A549 (cell line): ENCODE data around the gene PAFAH2. TPM values are rescaled to one million over a fixed set of nuclear protein-coding genes. Genes with fewer than 3 reads are reported as not detected.
A peak's percentile ranks its signal among the peaks of the same experiment; 100 is the strongest.

ENCODE experiments used
- ATAC-seq, 2 experiments: fragments of 200-7000 bp in 1 of 2; fragments of >200 bp in 1 of 2; cut with Nextera tagmentation in 1 of 2; cut with Tn5 transposase in 1 of 2; 3 replicates each; pipeline versions ENCODE4 v1.8.0 to v1.9.1; 2018 to 2020; ENCODE audit warnings: mild to moderate bottlenecking in 1 of 2, moderate library complexity in 1 of 2
- CTCF ChIA-PET: fragments of 300-600 bp; sonication (Branson Sonifier 250); formaldehyde crosslinking; extraction: SDS; loops from one replicate; lab custom pipeline; 2021; ENCODE audit warnings: antibody characterized with exemption, inconsistent platforms; lab: Yijun Ruan, JAX
- POLR2A ChIA-PET: fragments of 350-600 bp; formaldehyde crosslinking; extraction: SDS; loops from one replicate; lab custom pipeline; 2021; ENCODE audit warnings: antibody characterized with exemption, inconsistent platforms; lab: Yijun Ruan, JAX
- DNase-seq, 2 experiments: peaks; one replicate each; pipeline versions ENCODE4 v3.0.0 to v3.0.0-alpha.2; 2011 to 2016; ENCODE audit warnings: low read depth in 1 of 2, low spot score in 1 of 2
- FAIRE-seq: peaks from 2 replicates; lab custom pipeline; 2011; peaks lifted over from hg19 to GRCh38; lab: Jason Lieb, UNC
- H3K27ac ChIP-seq, 2 experiments: fragments of >200 bp; sonication (Bioruptor Twin); formaldehyde crosslinking; 3 replicates each; pipeline ENCODE4 v1.5.1; 2016 to 2017
- H3K4me1 ChIP-seq: fragments of >200 bp; sonication (Bioruptor Twin); formaldehyde crosslinking; 3 replicates; pipeline ENCODE4 v1.6.1; 2016
- H3K4me2 ChIP-seq: fragments of >200 bp; sonication (Bioruptor Twin); formaldehyde crosslinking; 3 replicates; pipeline ENCODE4 v1.6.1; 2016
- H3K4me3 ChIP-seq: fragments of >200 bp; sonication (Bioruptor Twin); formaldehyde crosslinking; 3 replicates; pipeline ENCODE4 v1.5.1; 2016
- H3K9me3 ChIP-seq: fragments of >200 bp; sonication (Bioruptor Twin); formaldehyde crosslinking; 3 replicates; pipeline ENCODE4 v1.6.1; 2016
- CEBPB ChIP-seq, 2 experiments: fragments of >200 bp in 1 of 2; sonication (Bioruptor Twin) in 1 of 2; formaldehyde crosslinking in 1 of 2; IDR thresholded peaks; 2 replicates each; pipeline ENCODE4 v1.6.1; 2012 to 2016
- CHD4 ChIP-seq: fragments of 200-600 bp; sonication (generic); IDR thresholded peaks from 2 replicates; pipeline ENCODE4 v1.6.1; 2016; ENCODE audit warnings: antibody characterized with exemption, mild to moderate bottlenecking, borderline replicate concordance
- EP300 ChIP-seq, 2 experiments: fragments of >200 bp; sonication (Bioruptor Twin); formaldehyde crosslinking; IDR thresholded peaks; 2 replicates in 1 of 2; 3 replicates in 1 of 2; pipeline ENCODE4 v1.6.1; 2016 to 2017
- FOSB ChIP-seq: fragments of 250-450 bp; sonication (Bioruptor Pico); IDR thresholded peaks from 2 replicates; pipeline ENCODE4 v1.5.0; 2020; ENCODE audit warnings: mild to moderate bottlenecking, moderate library complexity
- FOXS1 ChIP-seq: fragments of 250-450 bp; sonication (Bioruptor Pico); IDR thresholded peaks from 2 replicates; pipeline ENCODE4 v1.5.0; 2020; ENCODE audit warnings: mild to moderate bottlenecking, moderate library complexity
- GATA3 ChIP-seq: IDR thresholded peaks from 2 replicates; pipeline ENCODE4 v1.6.1; 2012; ENCODE audit warnings: borderline replicate concordance
- HEYL ChIP-seq: fragments of 250-450 bp; sonication (Bioruptor Pico); IDR thresholded peaks from 2 replicates; pipeline ENCODE4 v1.8.0; 2021; ENCODE audit warnings: mild to moderate bottlenecking, moderate library complexity
- HOXB5 ChIP-seq: fragments of 250-450 bp; sonication (Bioruptor Pico); IDR thresholded peaks from 2 replicates; pipeline ENCODE4 v1.5.0; 2020; ENCODE audit warnings: mild to moderate bottlenecking, moderate library complexity
- KDM1A ChIP-seq: fragments of 200-600 bp; sonication (generic); IDR thresholded peaks from 2 replicates; pipeline ENCODE4 v1.6.1; 2016; ENCODE audit warnings: low read depth, mild to moderate bottlenecking
- KDM5A ChIP-seq: fragments of 200-600 bp; sonication (generic); IDR thresholded peaks from 2 replicates; pipeline ENCODE4 v1.6.1; 2016; ENCODE audit warnings: antibody characterized with exemption, mild to moderate bottlenecking
- MAFK ChIP-seq: fragments of 450-650 bp; IDR thresholded peaks from 2 replicates; pipeline ENCODE4 v1.6.1; 2014; ENCODE audit not compliant: partially characterized antibody
- NR3C1 ChIP-seq: fragments of >200 bp; sonication (Bioruptor Twin); formaldehyde crosslinking; IDR thresholded peaks from 3 replicates; pipeline ENCODE4 v1.6.1; 2017
- POLR2A ChIP-seq: IDR thresholded peaks from 2 replicates; pipeline ENCODE4 v1.6.1; 2012; ENCODE audit warnings: mild to moderate bottlenecking, low read length
- RAD21 ChIP-seq, 2 experiments: fragments of >200 bp in 1 of 2; sonication (Bioruptor Twin) in 1 of 2; formaldehyde crosslinking in 1 of 2; IDR thresholded peaks in 1 of 2; conservative IDR thresholded peaks in 1 of 2; 2 replicates in 1 of 2; 3 replicates in 1 of 2; pipeline ENCODE4 v1.6.1; 2012 to 2018; ENCODE audit warnings: inconsistent platforms in 1 of 2
- RCOR1 ChIP-seq: fragments of 150-350 bp; IDR thresholded peaks from 2 replicates; pipeline ENCODE4 v1.6.1; 2014; ENCODE audit warnings: antibody characterized with exemption, low read length, low read depth
- SMC3 ChIP-seq: fragments of >200 bp; sonication (Bioruptor Twin); formaldehyde crosslinking; IDR thresholded peaks from 3 replicates; pipeline ENCODE4 v1.6.1; 2018; ENCODE audit warnings: inconsistent platforms
- TFCP2L1 ChIP-seq: fragments of 250-450 bp; sonication (Bioruptor Pico); IDR thresholded peaks from 2 replicates; pipeline ENCODE4 v1.5.0; 2021; ENCODE audit warnings: mild to moderate bottlenecking
- ZC3H11A ChIP-seq: fragments of 450-650 bp; IDR thresholded peaks from 2 replicates; pipeline ENCODE4 v1.6.1; 2014; ENCODE audit warnings: antibody characterized with exemption, mild to moderate bottlenecking
- ZSCAN20 ChIP-seq: fragments of 250-450 bp; sonication (Bioruptor Pico); IDR thresholded peaks from 2 replicates; pipeline ENCODE4 v1.8.0; 2022; ENCODE audit warnings: mild to moderate bottlenecking, moderate library complexity
- WGBS: methylation state at CpG from one replicate; pipeline ENCODE4 v1.1.6; 2017; ENCODE audit errors: missing lambda C conversion rate; 5-methylcytosine and 5-hydroxymethylcytosine counted together
- polyA plus RNA-seq, 4 experiments: library from polyadenylated mRNA; depleted of rRNA in 3 of 4; stranded (reverse); fragments of >200 nt; fragmentation: RNase III in 1 of 4; extraction: RNeasy Plus Mini Kit Qiagen cat#74134 plus additional on column Dnase treatment in 1 of 4; gene quantifications; 2 replicates in 3 of 4; 3 replicates in 1 of 4; pipeline ENCODE4 v1.2.3, GENCODE V29; 2011 to 2017
- TF ChIP-seq, protein P1 (sequence below): IDR thresholded peaks from 2 replicates; pipeline ENCODE4 v1.6.1; 2012
- TF ChIP-seq, protein P2 (sequence below): IDR thresholded peaks from 2 replicates; pipeline ENCODE4 v1.6.1; 2012; ENCODE audit warnings: low read depth, borderline replicate concordance
- TF ChIP-seq, protein P3 (sequence below): fragments of >200 bp; sonication (Bioruptor Twin); formaldehyde crosslinking; IDR thresholded peaks from 3 replicates; pipeline ENCODE4 v1.5.1; 2016
- TF ChIP-seq, protein P4 (sequence below): fragments of 250-450 bp; sonication (Bioruptor Pico); IDR thresholded peaks from 2 replicates; pipeline ENCODE4 v1.5.0; 2020; ENCODE audit warnings: low read depth, mild to moderate bottlenecking, moderate library complexity
- TF ChIP-seq, protein P5 (sequence below): fragments of >200 bp; sonication (Bioruptor Twin); formaldehyde crosslinking; IDR thresholded peaks from 2 replicates; pipeline ENCODE4 v1.6.1; 2016
- TF ChIP-seq, protein P6 (sequence below): fragments of 250-450 bp; sonication (Bioruptor Pico); IDR thresholded peaks from 2 replicates; pipeline ENCODE4 v1.5.0; 2021; ENCODE audit warnings: mild to moderate bottlenecking, moderate library complexity, borderline replicate concordance
- TF ChIP-seq, protein P7 (sequence below): IDR thresholded peaks from 2 replicates; pipeline ENCODE4 v1.6.1; 2012

The PAFAH2 gene
- polyA plus RNA-seq, 2 of the 4 experiments (the other 2 are of a cell fraction), result 6.3 to 13.7 TPM

DNA sequence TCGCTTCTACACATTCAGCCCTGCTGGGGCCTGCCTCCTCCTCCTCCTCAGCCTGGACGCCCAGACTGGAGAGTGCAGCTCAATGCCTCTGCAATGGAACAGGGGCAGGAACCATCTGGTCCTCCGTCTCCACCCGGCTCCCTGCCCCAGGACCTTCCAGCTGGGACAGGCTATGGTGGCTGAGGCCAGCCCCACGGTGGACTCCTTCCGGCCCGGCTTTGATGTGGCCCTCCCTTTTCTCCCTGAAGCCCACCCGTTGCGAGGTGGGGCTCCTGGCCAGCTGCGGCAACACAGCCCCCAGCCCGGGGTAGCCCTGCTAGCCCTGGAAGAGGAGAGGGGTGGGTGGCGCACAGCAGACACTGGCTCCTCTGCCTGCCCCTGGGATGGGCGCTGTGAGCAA is 25.1 kb upstream of the PAFAH2 start:
- POLR2A ChIA-PET, result no interaction called here
- DNase-seq (no peak), FAIRE-seq (no peak), ATAC-seq (no peak)
- Histone ChIP-seq H3K9me3 (no peaks in the 10 kb centered on the region), H3K4me2 (no peak overlapping the region), H3K27ac (no peak overlapping the region), H3K4me3 (no peak overlapping the region), H3K4me1 (no peaks in the 10 kb centered on the region)
- TF ChIP-seq HEYL (CRISPR knock-in tag), result no peak
- TF ChIP-seq, protein P1, sequence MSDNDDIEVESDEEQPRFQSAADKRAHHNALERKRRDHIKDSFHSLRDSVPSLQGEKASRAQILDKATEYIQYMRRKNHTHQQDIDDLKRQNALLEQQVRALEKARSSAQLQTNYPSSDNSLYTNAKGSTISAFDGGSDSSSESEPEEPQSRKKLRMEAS, result no peak
- no peak for TF ChIP-seq FOXS1
- TF ChIP-seq ZC3H11A, result no peak
- TF ChIP-seq EP300 (IDR thresholded peaks at IDR 0.05), result no peak
- WGBS, result 83% methylated on average over 8 of the region's 13 CpGs
- CTCF ChIA-PET, result interaction anchor here (1.6 to 1.9 kb wide), 2 partner anchors 12 to 186 kb away, joined by 3 to 8 read pairs; no protein-coding TSS in a partner anchor

DNA sequence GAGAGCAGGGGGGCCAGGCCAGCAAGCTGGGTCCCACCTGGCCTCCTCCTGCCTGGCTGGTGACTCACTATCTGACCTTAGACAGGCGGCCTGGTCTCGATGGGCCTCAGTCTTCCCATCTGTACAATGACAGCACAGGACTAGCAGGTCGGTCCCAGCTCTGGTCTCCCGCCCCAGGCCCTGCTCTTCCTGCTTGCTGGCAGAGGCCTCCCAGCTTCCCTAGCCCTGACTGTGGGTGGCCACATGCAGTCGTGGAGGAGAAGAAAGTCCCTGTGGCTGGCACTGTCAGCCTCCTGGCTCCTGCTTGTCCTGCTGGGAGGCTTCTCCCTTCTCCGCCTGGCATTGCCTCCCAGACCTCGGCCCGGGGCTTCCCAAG is 24.5 kb upstream of the PAFAH2 start:
- TF ChIP-seq CHD4, result no peak
- no peak for TF ChIP-seq NR3C1
- no peak for TF ChIP-seq GATA3
- no peak for TF ChIP-seq POLR2A
- TF ChIP-seq SMC3, result no peak
- TF ChIP-seq KDM5A, result no peak
- no peak for TF ChIP-seq ZSCAN20 (CRISPR knock-in tag)
- TF ChIP-seq RCOR1, result no peak
- TF ChIP-seq HOXB5 (CRISPR knock-in tag), result no peak
- TF ChIP-seq KDM1A, result no peak
- TF ChIP-seq, protein P2, sequence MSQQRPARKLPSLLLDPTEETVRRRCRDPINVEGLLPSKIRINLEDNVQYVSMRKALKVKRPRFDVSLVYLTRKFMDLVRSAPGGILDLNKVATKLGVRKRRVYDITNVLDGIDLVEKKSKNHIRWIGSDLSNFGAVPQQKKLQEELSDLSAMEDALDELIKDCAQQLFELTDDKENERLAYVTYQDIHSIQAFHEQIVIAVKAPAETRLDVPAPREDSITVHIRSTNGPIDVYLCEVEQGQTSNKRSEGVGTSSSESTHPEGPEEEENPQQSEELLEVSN, result no peak
- no peak for TF ChIP-seq TFCP2L1 (CRISPR knock-in tag)
- TF ChIP-seq, protein P3, sequence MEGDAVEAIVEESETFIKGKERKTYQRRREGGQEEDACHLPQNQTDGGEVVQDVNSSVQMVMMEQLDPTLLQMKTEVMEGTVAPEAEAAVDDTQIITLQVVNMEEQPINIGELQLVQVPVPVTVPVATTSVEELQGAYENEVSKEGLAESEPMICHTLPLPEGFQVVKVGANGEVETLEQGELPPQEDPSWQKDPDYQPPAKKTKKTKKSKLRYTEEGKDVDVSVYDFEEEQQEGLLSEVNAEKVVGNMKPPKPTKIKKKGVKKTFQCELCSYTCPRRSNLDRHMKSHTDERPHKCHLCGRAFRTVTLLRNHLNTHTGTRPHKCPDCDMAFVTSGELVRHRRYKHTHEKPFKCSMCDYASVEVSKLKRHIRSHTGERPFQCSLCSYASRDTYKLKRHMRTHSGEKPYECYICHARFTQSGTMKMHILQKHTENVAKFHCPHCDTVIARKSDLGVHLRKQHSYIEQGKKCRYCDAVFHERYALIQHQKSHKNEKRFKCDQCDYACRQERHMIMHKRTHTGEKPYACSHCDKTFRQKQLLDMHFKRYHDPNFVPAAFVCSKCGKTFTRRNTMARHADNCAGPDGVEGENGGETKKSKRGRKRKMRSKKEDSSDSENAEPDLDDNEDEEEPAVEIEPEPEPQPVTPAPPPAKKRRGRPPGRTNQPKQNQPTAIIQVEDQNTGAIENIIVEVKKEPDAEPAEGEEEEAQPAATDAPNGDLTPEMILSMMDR, result no peak
- TF ChIP-seq, protein P4, sequence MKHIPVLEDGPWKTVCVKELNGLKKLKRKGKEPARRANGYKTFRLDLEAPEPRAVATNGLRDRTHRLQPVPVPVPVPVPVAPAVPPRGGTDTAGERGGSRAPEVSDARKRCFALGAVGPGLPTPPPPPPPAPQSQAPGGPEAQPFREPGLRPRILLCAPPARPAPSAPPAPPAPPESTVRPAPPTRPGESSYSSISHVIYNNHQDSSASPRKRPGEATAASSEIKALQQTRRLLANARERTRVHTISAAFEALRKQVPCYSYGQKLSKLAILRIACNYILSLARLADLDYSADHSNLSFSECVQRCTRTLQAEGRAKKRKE (CRISPR knock-in tag), result no peak
- TF ChIP-seq, protein P5, sequence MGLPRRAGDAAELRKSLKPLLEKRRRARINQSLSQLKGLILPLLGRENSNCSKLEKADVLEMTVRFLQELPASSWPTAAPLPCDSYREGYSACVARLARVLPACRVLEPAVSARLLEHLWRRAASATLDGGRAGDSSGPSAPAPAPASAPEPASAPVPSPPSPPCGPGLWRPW, result no peak
- FAIRE-seq (no peak), DNase-seq (no peak), ATAC-seq (no peak)
- Histone ChIP-seq H3K27ac (no peak overlapping the region), H3K9me3 (no peaks in the 10 kb centered on the region), H3K4me3 (no peak overlapping the region), H3K4me2 (no peak overlapping the region), H3K4me1 (no peaks in the 10 kb centered on the region)
- POLR2A ChIA-PET, result no interaction called here
- CTCF ChIA-PET, result interaction anchor here (1.6 to 1.9 kb wide), 3 partner anchors 13 to 185 kb away, joined by 3 to 8 read pairs (median 4); no protein-coding TSS in a partner anchor
- 83% methylated on average over 7 of the region's 8 CpGs for WGBS

DNA sequence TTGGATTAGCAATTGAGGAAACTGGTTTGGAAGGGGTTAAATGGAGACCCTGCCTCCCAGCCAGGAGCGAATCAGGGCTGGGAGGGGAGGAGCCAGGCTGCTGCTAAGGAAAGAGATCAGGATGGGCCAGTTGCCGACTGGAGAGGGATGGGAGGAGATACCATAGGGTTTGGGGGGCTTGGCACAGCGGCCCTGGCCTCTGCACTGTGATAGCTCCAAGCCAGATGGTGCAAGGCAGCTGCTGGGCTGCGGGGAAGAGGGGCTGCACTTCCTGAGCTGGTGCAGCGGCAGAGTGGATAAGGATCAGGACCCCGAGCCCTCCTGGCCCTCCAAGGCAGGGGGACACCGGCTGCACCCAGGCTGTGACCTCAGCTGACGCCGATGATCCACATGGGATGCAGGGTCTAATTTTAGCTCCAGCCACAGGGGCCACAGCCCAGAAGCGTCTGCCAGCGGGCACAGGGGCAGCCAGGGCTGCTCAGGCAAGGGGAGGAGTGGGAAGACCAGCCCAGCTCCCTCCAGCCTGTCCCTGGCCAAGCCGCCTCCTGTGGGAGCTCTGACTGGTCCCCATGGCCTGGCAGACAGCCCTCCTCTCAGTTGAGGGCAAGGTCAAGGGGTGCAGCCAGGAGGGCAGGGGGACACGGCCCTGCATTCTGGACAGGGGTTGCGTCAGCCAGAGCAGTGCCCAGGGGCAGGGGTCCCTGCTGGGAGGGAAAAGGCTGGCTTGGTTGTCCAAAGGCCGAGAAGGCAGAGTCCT is 24.0 kb upstream of the PAFAH2 start, which contains the start of gene EXTL1:
TSS of gene EXTL1 (plus strand) at position 129 of the 757 bp plus-strand sequence. CDS start 872 bp downstream, outside the sequence.
- DNase-seq (no peak), ATAC-seq (peak in 1 of 2 experiments; percentile 57; a peak in 3 of 6 replicates), FAIRE-seq (no peak)
- no peak within 1 kb of the TSS for H3K4me2 ChIP-seq
- POLR2A ChIA-PET, result interaction anchor here (0.7 kb wide), 1 partner anchor 96 kb away, joined by 3 read pairs; no protein-coding TSS in a partner anchor
- WGBS, result 53% methylated on average over 9 of the region's 15 CpGs
- CTCF ChIA-PET, result interaction anchor here (0.9 to 1.9 kb wide), 5 partner anchors 12 to 185 kb away, joined by 3 to 8 read pairs (median 4); partner anchors contain the start of gene PAFAH2
- H3K9me3 ChIP-seq, result no peaks in the 10 kb centered on the region
- H3K4me1 ChIP-seq, result no peaks in the 10 kb centered on the region
- TF ChIP-seq, protein P5, result no peak
- TF ChIP-seq EP300 (IDR thresholded peaks at IDR 0.05), result no peak
- TF ChIP-seq TFCP2L1 (CRISPR knock-in tag), result no peak
- TF ChIP-seq NR3C1, result no peak
- no peak for TF ChIP-seq KDM1A
- no peak for TF ChIP-seq KDM5A
- TF ChIP-seq FOSB, result no peak
- no peak for TF ChIP-seq MAFK
- no peak for TF ChIP-seq FOXS1
- no peak for TF ChIP-seq CEBPB (IDR thresholded peaks at IDR 0.05)
- no peak for TF ChIP-seq RAD21 (conservative IDR thresholded peaks at IDR 0.05 in 1 of 2, IDR thresholded peaks at IDR 0.05 in 1 of 2)
- TF ChIP-seq, protein P6, sequence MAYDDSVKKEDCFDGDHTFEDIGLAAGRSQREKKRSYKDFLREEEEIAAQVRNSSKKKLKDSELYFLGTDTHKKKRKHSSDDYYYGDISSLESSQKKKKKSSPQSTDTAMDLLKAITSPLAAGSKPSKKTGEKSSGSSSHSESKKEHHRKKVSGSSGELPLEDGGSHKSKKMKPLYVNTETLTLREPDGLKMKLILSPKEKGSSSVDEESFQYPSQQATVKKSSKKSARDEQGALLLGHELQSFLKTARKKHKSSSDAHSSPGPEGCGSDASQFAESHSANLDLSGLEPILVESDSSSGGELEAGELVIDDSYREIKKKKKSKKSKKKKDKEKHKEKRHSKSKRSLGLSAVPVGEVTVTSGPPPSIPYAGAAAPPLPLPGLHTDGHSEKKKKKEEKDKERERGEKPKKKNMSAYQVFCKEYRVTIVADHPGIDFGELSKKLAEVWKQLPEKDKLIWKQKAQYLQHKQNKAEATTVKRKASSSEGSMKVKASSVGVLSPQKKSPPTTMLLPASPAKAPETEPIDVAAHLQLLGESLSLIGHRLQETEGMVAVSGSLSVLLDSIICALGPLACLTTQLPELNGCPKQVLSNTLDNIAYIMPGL (CRISPR knock-in tag), result no peak
- TF ChIP-seq, protein P7, sequence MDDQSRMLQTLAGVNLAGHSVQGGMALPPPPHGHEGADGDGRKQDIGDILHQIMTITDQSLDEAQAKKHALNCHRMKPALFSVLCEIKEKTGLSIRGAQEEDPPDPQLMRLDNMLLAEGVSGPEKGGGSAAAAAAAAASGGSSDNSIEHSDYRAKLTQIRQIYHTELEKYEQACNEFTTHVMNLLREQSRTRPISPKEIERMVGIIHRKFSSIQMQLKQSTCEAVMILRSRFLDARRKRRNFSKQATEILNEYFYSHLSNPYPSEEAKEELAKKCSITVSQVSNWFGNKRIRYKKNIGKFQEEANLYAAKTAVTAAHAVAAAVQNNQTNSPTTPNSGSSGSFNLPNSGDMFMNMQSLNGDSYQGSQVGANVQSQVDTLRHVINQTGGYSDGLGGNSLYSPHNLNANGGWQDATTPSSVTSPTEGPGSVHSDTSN, result no peak
- H3K4me3 ChIP-seq, result no peak within 1 kb of the TSS
- H3K27ac ChIP-seq, result no peak within 1 kb of the TSS
